Measurements from ENCODE around the gene ZNF511.

Gene ZNF511

DNA sequence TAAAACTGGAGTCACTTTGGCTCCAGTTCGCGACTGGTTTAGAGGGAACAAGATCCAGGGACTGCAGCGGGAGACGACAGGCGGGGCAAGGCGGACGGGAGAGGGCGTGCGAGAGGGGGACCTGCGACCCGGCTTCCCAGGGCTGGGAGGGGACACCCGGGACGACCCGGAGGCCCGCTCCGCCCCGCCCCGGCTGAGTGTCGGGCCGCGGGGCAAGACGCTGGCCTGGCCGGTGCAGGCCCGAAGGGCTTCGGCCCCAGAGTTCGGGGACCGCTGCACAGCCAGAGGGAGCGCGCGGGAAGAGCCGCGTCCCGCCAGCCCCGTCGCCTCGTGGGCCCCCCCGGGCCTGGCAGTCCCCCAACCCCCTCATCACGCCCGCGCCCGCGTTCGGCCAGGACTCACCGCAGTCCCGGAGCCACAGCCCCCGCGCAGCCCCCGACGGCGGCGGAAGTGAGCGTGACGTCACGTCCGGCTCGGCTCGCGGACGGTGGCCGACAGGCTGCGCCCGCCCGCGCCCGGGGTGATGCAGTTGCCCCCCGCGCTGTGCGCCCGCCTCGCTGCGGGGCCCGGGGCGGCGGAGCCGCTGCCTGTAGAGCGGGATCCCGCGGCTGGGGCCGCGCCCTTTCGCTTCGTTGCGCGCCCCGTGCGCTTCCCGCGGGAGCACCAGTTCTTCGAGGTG, at the start of gene ZNF511, which contains the start of gene TUBGCP2 (continued):
- TF ChIP-seq EGR2 (tag by site-specific recombination; IDR thresholded peaks at IDR 0.05; ENCODE audit: low read depth), result no peak; the same call in 1 of the 2 replicates
- TF ChIP-seq FEZF1 (tag by site-specific recombination; IDR thresholded peaks at IDR 0.05), result no peak
- TF ChIP-seq ZNF146 (tag by site-specific recombination; IDR thresholded peaks at IDR 0.05), result no peak
- TF ChIP-seq ZNF184 (tag by site-specific recombination; IDR thresholded peaks at IDR 0.05), result peak; percentile 55; the same call in 1 of the 2 replicates
- TF ChIP-seq ZNF677 (tag by site-specific recombination; IDR thresholded peaks at IDR 0.05), result 0 out of 2 replicates have a peak, but pooled peaks have one; percentile 23
- TF ChIP-seq, protein P1, sequence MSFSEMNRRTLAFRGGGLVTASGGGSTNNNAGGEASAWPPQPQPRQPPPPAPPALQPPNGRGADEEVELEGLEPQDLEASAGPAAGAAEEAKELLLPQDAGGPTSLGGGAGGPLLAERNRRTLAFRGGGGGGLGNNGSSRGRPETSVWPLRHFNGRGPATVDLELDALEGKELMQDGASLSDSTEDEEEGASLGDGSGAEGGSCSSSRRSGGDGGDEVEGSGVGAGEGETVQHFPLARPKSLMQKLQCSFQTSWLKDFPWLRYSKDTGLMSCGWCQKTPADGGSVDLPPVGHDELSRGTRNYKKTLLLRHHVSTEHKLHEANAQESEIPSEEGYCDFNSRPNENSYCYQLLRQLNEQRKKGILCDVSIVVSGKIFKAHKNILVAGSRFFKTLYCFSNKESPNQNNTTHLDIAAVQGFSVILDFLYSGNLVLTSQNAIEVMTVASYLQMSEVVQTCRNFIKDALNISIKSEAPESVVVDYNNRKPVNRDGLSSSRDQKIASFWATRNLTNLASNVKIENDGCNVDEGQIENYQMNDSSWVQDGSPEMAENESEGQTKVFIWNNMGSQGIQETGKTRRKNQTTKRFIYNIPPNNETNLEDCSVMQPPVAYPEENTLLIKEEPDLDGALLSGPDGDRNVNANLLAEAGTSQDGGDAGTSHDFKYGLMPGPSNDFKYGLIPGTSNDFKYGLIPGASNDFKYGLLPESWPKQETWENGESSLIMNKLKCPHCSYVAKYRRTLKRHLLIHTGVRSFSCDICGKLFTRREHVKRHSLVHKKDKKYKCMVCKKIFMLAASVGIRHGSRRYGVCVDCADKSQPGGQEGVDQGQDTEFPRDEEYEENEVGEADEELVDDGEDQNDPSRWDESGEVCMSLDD (tag by site-specific recombination; IDR thresholded peaks at IDR 0.05), result no peak
- TF ChIP-seq, protein P2, sequence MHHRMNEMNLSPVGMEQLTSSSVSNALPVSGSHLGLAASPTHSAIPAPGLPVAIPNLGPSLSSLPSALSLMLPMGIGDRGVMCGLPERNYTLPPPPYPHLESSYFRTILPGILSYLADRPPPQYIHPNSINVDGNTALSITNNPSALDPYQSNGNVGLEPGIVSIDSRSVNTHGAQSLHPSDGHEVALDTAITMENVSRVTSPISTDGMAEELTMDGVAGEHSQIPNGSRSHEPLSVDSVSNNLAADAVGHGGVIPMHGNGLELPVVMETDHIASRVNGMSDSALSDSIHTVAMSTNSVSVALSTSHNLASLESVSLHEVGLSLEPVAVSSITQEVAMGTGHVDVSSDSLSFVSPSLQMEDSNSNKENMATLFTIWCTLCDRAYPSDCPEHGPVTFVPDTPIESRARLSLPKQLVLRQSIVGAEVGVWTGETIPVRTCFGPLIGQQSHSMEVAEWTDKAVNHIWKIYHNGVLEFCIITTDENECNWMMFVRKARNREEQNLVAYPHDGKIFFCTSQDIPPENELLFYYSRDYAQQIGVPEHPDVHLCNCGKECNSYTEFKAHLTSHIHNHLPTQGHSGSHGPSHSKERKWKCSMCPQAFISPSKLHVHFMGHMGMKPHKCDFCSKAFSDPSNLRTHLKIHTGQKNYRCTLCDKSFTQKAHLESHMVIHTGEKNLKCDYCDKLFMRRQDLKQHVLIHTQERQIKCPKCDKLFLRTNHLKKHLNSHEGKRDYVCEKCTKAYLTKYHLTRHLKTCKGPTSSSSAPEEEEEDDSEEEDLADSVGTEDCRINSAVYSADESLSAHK (tag by site-specific recombination; IDR thresholded peaks at IDR 0.05), result no peak
- TF ChIP-seq GLI4 (tag by site-specific recombination; IDR thresholded peaks at IDR 0.05), result no peak
- peak; percentile 91 for TF ChIP-seq ZBTB8A (tag by site-specific recombination; IDR thresholded peaks at IDR 0.05)
- peak; percentile 33; the same call in 1 of the 2 replicates for TF ChIP-seq ZNF223 (tag by site-specific recombination; IDR thresholded peaks at IDR 0.05)
- 0 out of 2 replicates have a peak, but pooled peaks have one; percentile 31 for TF ChIP-seq IKZF3 (tag by site-specific recombination; IDR thresholded peaks at IDR 0.05)
- TF ChIP-seq ZNF341 (tag by site-specific recombination; IDR thresholded peaks at IDR 0.05; ENCODE audit: low read depth), result no peak
- no peak for TF ChIP-seq ZNF19 (tag by site-specific recombination; IDR thresholded peaks at IDR 0.05; ENCODE audit: low read depth)
- TF ChIP-seq, protein P3, sequence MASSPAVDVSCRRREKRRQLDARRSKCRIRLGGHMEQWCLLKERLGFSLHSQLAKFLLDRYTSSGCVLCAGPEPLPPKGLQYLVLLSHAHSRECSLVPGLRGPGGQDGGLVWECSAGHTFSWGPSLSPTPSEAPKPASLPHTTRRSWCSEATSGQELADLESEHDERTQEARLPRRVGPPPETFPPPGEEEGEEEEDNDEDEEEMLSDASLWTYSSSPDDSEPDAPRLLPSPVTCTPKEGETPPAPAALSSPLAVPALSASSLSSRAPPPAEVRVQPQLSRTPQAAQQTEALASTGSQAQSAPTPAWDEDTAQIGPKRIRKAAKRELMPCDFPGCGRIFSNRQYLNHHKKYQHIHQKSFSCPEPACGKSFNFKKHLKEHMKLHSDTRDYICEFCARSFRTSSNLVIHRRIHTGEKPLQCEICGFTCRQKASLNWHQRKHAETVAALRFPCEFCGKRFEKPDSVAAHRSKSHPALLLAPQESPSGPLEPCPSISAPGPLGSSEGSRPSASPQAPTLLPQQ (tag by site-specific recombination; IDR thresholded peaks at IDR 0.05), result peak; percentile 83; the same call in 1 of the 2 replicates
- peak; percentile 53; the same call in 1 of the 2 replicates for TF ChIP-seq ZFHX2 (tag by site-specific recombination; conservative IDR thresholded peaks at IDR 0.05)
- peak; percentile 32; the same call in 1 of the 2 replicates for TF ChIP-seq MYNN (tag by site-specific recombination; IDR thresholded peaks at IDR 0.05; ENCODE audit: borderline replicate concordance)

DNA sequence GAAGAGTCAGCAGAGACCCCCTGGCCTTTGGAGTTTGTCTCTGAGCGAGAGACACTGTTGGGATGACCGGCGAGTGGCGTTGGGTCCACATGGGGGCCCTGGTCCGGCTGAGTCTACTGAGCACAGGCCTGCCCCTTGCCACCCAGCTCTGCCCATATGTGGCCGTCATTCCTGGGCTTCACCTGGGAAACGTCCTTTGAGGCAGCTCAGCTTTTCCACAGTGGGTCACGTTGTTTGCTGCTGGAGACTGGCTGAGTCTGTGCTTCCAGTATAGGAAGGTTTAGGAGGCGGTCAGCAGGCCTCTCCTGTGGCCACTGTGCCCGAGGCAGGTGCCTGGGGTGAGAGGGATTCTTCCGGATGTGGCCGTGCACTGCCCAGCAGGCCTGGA, 49.1 kb upstream of the ZNF511 start:
- Histone ChIP-seq H3K9me3 (ENCODE audit: control insufficient read depth, insufficient read depth, low read depth, low read length) (no peaks in the 10 kb centered on the region), H3K27ac (ENCODE audit: extremely low read depth, low read depth, low read length) (no peak overlapping the region), H3K4me1 (ENCODE audit: control insufficient read depth, insufficient read depth, low read length) (peaks cover 3% of the 10 kb centered on the region), H3K36me3 (ENCODE audit: control insufficient read depth in 2 of 2, insufficient read depth in 1 of 2, low read length in 2 of 2) (no peaks in the 10 kb centered on the region), H3K4me3 (ENCODE audit: low read depth, low read length) (no peak overlapping the region)
- TF ChIP-seq ZNF324 (tag by site-specific recombination; IDR thresholded peaks at IDR 0.05) (no peak), ZNF394 (tag by site-specific recombination; IDR thresholded peaks at IDR 0.05; ENCODE audit: borderline replicate concordance) (peak; percentile 6; the same call in 1 of the 2 replicates), ZNF335 (tag by site-specific recombination; conservative IDR thresholded peaks at IDR 0.05) (0 out of 2 replicates have a peak, but pooled peaks have one; percentile 9)
- ChIA-PET POLR2A (no interaction called here), CTCF (interaction anchor here (1.0 to 1.3 kb wide), 2 partner anchors 114 to 116 kb away, joined by 3 to 4 read pairs; no protein-coding TSS in a partner anchor)

All from HEK293 (cell line).